Measurements from ENCODE around the gene CELSR3. TPM values are rescaled to one million over a fixed set of nuclear protein-coding genes. Genes with fewer than 3 reads are reported as not detected.

CELSR3 gene
- total and polyA plus RNA-seq, 2 donors, result 0.48 to 0.79 TPM

- Histone ChIP-seq H3K4me1 (ENCODE audit: insufficient read depth) (peaks cover 1% of the 10 kb centered on the region), H3K36me3 (ENCODE audit: insufficient read depth) (peaks cover 4% of the 10 kb centered on the region), H3K27ac (ENCODE audit: low read depth) (peak overlapping the region; percentile 76), H3K4me3 (ENCODE audit: low read depth, low read length) (peak overlapping the region; percentile 45)
- WGBS, result 49% methylated on average over 23 of the region's 23 CpGs
- no peak for DNase-seq (ENCODE audit: extremely low spot score)
These were observed 32.1 kb upstream of the CELSR3 start for GRCh38 chr3:48694610-48695392.

- WGBS, result 83% methylated on average over 8 of the region's 8 CpGs
- peaks cover 1% of the 10 kb centered on the region for H3K4me1 ChIP-seq (ENCODE audit: insufficient read depth)
- no peak for DNase-seq (ENCODE audit: extremely low spot score)
- H3K4me3 ChIP-seq (ENCODE audit: low read depth, low read length), result peak overlapping the region; percentile 45
- H3K27ac ChIP-seq (ENCODE audit: low read depth), result peak overlapping the region; percentile 81
- H3K36me3 ChIP-seq (ENCODE audit: insufficient read depth), result peaks cover 3% of the 10 kb centered on the region
These were observed 31.1 kb upstream of the CELSR3 start for GRCh38 chr3:48693826-48694225.

GRCh38 chr3:48692551-48692950, 29.9 kb upstream of the CELSR3 start:
- DNase-seq (ENCODE audit: extremely low spot score), result no peak
- no peak overlapping the region for H3K4me3 ChIP-seq (ENCODE audit: low read depth, low read length)
- H3K27ac ChIP-seq (ENCODE audit: low read depth), result no peak overlapping the region
- H3K36me3 ChIP-seq (ENCODE audit: insufficient read depth), result peaks cover 5% of the 10 kb centered on the region
- peaks cover 1% of the 10 kb centered on the region for H3K4me1 ChIP-seq (ENCODE audit: insufficient read depth)

- Histone ChIP-seq H3K27ac (ENCODE audit: low read depth) (no peak overlapping the region), H3K4me3 (ENCODE audit: low read depth, low read length) (no peak overlapping the region), H3K4me1 (ENCODE audit: insufficient read depth) (peaks cover 1% of the 10 kb centered on the region), H3K36me3 (ENCODE audit: insufficient read depth) (peaks cover 5% of the 10 kb centered on the region)
- DNase-seq (ENCODE audit: extremely low spot score), result no peak
- 85% methylated on average over 2 of the region's 2 CpGs for WGBS
These were observed 28.3 kb upstream of the CELSR3 start for GRCh38 chr3:48690846-48691458.

- WGBS, result 86% methylated on average over 5 of the region's 5 CpGs
- Histone ChIP-seq H3K27ac (ENCODE audit: low read depth) (no peak overlapping the region), H3K4me3 (ENCODE audit: low read depth, low read length) (no peak overlapping the region), H3K4me1 (ENCODE audit: insufficient read depth) (peaks cover 1% of the 10 kb centered on the region), H3K36me3 (ENCODE audit: insufficient read depth) (peaks cover 5% of the 10 kb centered on the region)
- no peak for DNase-seq (ENCODE audit: extremely low spot score)
These were observed 26.7 kb upstream of the CELSR3 start for GRCh38 chr3:48689384-48689783.

GRCh38 chr3:48688737-48689075, 26.0 kb upstream of the CELSR3 start:
- Histone ChIP-seq H3K4me3 (ENCODE audit: low read depth, low read length) (no peak overlapping the region), H3K27ac (ENCODE audit: low read depth) (no peak overlapping the region), H3K4me1 (ENCODE audit: insufficient read depth) (peaks cover 1% of the 10 kb centered on the region), H3K36me3 (ENCODE audit: insufficient read depth) (peaks cover 5% of the 10 kb centered on the region)
- 90% methylated on average over 3 of the region's 3 CpGs for WGBS
- no peak for DNase-seq (ENCODE audit: extremely low spot score)

GRCh38 chr3:48688032-48688736, 25.5 kb upstream of the CELSR3 start:
- no peak overlapping the region for H3K27ac ChIP-seq (ENCODE audit: low read depth)
- WGBS, result 82% methylated on average over 18 of the region's 18 CpGs
- peaks cover 5% of the 10 kb centered on the region for H3K36me3 ChIP-seq (ENCODE audit: insufficient read depth)
- peaks cover 1% of the 10 kb centered on the region for H3K4me1 ChIP-seq (ENCODE audit: insufficient read depth)
- no peak overlapping the region for H3K4me3 ChIP-seq (ENCODE audit: low read depth, low read length)
- DNase-seq (ENCODE audit: extremely low spot score), result no peak

- no peak overlapping the region for H3K27ac ChIP-seq (ENCODE audit: low read depth)
These were observed 24.6 kb upstream of the CELSR3 start for GRCh38 chr3:48687220-48687678.

GRCh38 chr3:48686538-48687219, 24.0 kb upstream of the CELSR3 start:
- Histone ChIP-seq H3K36me3 (ENCODE audit: insufficient read depth) (peaks cover 2% of the 10 kb centered on the region), H3K4me1 (ENCODE audit: insufficient read depth) (no peaks in the 10 kb centered on the region)

More at GRCh38 chr3:48687220-48687678, 24.6 kb upstream of the CELSR3 start:
- no peak for DNase-seq (ENCODE audit: extremely low spot score)
- H3K4me3 ChIP-seq (ENCODE audit: low read depth, low read length), result no peak overlapping the region
- H3K36me3 ChIP-seq (ENCODE audit: insufficient read depth), result peaks cover 5% of the 10 kb centered on the region
- 53% methylated on average over 3 of the region's 3 CpGs for WGBS
- H3K4me1 ChIP-seq (ENCODE audit: insufficient read depth), result no peaks in the 10 kb centered on the region

GRCh38 chr3:48685603-48686511, 23.2 kb upstream of the CELSR3 start, which contains the start of gene NCKIPSD:
TSS of gene NCKIPSD (minus strand) at chr3:48685915. CDS start at chr3:48685807, 108 bp downstream.
- no peaks in the 10 kb centered on the region for H3K4me1 ChIP-seq (ENCODE audit: insufficient read depth)
- peak within 1 kb of the TSS; percentile 76 for H3K4me3 ChIP-seq (ENCODE audit: low read depth, low read length)

More at GRCh38 chr3:48686538-48687219, 24.0 kb upstream of the CELSR3 start:
- H3K27ac ChIP-seq (ENCODE audit: low read depth), result no peak overlapping the region
- WGBS, result 48% methylated on average over 10 of the region's 10 CpGs
- H3K4me3 ChIP-seq (ENCODE audit: low read depth, low read length), result peak overlapping the region; percentile 76
- no peak for DNase-seq (ENCODE audit: extremely low spot score)

GRCh38 chr3:48685293-48685602, 22.6 kb upstream of the CELSR3 start:
- Histone ChIP-seq H3K4me1 (ENCODE audit: insufficient read depth) (no peaks in the 10 kb centered on the region), H3K4me3 (ENCODE audit: low read depth, low read length) (peak overlapping the region; percentile 76)
- WGBS, result 9% methylated on average over 13 of the region's 13 CpGs

More at GRCh38 chr3:48685603-48686511, 23.2 kb upstream of the CELSR3 start, which contains the start of gene NCKIPSD:
- Histone ChIP-seq H3K27ac (ENCODE audit: low read depth) (peak within 1 kb of the TSS; percentile 66), H3K36me3 (ENCODE audit: insufficient read depth) (peaks cover 2% of the 10 kb centered on the region)
- DNase-seq (ENCODE audit: extremely low spot score), result no peak
- under 1% methylated on average over 97 of the region's 97 CpGs for whole genome bisulfite sequencing

GRCh38 chr3:48684480-48685143, 21.9 kb upstream of the CELSR3 start:
- peak overlapping the region; percentile 76 for H3K4me3 ChIP-seq (ENCODE audit: low read depth, low read length)
- H3K36me3 ChIP-seq (ENCODE audit: insufficient read depth), result peaks cover 2% of the 10 kb centered on the region
- H3K27ac ChIP-seq (ENCODE audit: low read depth), result no peak overlapping the region
- DNase-seq (ENCODE audit: extremely low spot score), result no peak
- 41% methylated on average over 7 of the region's 7 CpGs for WGBS
- no peaks in the 10 kb centered on the region for H3K4me1 ChIP-seq (ENCODE audit: insufficient read depth)

More at GRCh38 chr3:48685293-48685602, 22.6 kb upstream of the CELSR3 start:
- no peak for DNase-seq (ENCODE audit: extremely low spot score)
- H3K36me3 ChIP-seq (ENCODE audit: insufficient read depth), result peaks cover 2% of the 10 kb centered on the region
- peak overlapping the region; percentile 66 for H3K27ac ChIP-seq (ENCODE audit: low read depth)

Data from urinary bladder (tissue), 4 donors.